ENCODE measurements around the gene SNX27.

- TF ChIP-seq CTCF (IDR thresholded peaks at IDR 0.05): no peak
- no peak for TF ChIP-seq EP300 (IDR thresholded peaks at IDR 0.05)
Observed at GRCh38 chr1:151610142-151610541, 1.7 kb upstream of the SNX27 start.
